HG03565 (cell line): ENCODE results near the gene NR5A2.

ENCODE experiments used
- ATAC-seq: cut with Tn5 transposase; IDR thresholded peaks from one replicate; pipeline ENCODE4 v1.9.1; 2021; ENCODE audit warnings: mild to moderate bottlenecking, moderate library complexity; ENCODE audit not compliant: unreplicated experiment

The NR5A2 gene

DNA sequence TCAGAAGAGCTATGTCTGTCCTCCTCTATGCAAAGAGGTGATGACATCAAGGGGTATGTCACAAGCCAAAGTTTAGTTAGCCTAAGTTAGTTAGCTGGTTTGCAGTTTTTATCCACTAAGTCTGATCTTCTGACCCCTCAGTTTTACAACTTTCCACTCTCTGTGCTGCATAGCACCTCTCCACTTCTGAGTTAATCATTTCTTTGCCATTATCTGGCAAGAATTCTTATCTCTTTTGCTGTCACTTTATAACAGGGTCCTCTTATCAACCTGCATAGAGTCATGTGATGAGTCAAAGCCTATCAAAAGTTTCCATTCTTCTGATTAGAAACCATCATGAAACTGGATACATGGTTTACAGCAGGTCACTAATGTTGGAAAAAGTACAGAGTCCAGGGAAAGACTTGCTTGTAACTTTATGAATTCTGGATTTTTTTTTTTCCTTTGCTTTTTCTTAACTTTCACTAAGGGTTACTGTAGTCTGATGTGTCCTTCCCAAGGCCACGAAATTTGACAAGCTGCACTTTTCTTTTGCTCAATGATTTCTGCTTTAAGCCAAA lies at the start of gene NR5A2:
Gene NR5A2 (plus strand): TSS at position 447 of the 560 bp plus-strand sequence. CDS start 138 bp downstream, outside the sequence.
- ATAC-seq, result no peak

- no peak for ATAC-seq
These were observed 49.0 kb upstream of the NR5A2 start for GRCh38 chr1:199978408-199978940.

DNA sequence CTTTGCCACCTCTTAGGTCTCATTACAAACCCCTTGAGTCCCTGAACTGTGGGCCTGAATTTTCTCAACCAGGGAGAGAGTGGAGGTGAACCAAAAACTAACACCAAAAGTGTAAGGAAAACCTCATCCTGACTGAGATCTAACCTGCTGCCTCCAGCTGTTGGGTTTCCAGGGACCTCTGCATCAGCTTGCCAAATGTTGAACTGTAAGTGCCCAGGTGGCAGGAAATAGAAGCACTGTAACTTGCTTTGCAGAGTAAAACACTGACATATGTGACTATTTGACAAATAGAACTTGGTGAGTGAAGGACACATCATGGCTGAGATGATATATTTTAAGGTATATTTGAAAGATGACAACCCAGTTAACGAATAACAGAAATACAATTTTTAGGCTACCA lies 48.4 kb upstream of the NR5A2 start:
- no peak for ATAC-seq

GRCh38 chr1:199981584-199981983 lies 45.9 kb upstream of the NR5A2 start:
- no peak for ATAC-seq

DNA sequence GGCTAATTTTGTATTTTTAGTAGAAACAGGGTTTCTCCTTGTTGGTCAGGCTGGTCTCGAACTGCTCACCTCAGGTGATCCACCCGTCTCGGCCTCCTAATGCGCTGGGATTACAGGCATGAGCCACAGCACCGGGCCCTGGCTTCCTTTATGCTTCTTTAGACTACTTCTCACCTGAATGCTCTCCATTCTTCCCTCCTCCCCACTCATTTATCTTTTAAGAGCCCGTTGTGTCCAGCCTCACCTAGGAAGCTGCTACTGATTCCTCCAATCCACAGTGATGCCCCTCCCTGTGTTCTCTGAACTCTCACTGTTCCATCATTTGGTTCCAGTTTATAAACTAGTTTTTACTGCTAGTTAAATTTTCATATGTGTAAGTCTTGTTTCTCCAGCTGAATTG lies 44.9 kb upstream of the NR5A2 start:
- no peak for ATAC-seq

- ATAC-seq, result no peak
These were observed 44.0 kb upstream of the NR5A2 start for GRCh38 chr1:199983531-199983930.

DNA sequence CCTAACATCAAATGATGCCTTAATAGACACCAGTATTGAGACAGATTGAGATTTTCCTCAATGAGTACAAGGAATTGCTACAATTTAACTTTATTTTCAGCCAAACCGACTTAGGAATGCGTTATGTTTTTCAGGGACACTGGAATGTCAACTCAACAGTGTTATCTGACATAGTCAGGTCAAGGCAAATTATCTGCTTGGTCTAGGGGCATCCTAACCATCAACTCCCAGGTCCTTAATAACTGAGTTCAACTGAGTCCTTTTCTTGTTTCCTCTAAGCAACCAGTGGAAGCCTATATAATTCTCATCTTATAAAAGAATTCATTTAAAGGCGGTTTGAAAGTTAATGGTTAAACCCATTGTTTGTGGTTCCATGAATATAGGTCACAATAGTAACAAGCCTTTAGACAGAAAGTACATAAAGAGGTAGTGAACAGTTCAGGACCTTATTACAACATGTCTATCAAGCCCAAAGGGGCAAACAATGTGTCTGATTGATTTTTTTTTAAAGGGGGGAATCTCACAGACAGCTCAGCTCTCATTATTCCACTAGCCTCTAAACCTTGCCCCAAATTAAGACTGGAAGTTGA lies 32.3 kb upstream of the NR5A2 start:
- no peak for ATAC-seq

DNA sequence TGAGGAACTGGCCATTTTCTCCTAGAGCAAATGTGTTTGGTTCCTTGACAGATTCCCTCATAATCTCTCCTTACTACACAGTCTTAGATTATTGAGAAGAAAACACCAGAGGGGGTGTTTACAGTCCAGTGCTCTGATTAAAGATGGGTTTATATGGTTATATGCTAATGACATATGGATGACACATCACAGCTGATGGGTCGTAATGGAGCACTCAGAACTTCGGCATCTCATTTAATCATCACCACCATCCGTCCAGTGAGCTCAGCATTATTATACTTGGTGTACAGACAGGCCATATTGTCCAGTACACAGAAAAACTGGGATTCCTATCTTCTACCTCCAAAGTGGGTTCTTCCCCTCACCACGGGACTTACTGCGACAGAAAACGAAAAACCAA lies 22.3 kb upstream of the NR5A2 start:
- no peak for ATAC-seq

DNA sequence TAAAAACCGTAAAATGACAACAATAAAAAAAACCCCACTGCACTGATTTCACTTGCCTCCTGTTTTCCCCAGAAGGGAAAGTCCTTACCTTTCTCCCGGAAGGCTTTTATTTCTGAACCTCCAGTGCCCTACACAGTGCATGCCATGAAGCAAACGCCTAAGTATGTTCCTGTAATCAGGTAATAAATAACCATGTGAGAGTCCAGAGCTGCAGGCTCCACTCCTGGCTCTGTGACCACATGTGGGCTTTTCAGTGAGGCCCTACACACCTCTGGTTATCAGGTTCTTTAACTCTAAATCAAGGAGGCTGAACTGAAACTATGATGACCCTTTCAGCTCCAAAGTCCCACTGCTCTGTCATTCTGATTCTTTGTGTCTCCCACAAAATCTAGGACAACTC lies 20.8 kb upstream of the NR5A2 start:
- no peak for ATAC-seq

DNA sequence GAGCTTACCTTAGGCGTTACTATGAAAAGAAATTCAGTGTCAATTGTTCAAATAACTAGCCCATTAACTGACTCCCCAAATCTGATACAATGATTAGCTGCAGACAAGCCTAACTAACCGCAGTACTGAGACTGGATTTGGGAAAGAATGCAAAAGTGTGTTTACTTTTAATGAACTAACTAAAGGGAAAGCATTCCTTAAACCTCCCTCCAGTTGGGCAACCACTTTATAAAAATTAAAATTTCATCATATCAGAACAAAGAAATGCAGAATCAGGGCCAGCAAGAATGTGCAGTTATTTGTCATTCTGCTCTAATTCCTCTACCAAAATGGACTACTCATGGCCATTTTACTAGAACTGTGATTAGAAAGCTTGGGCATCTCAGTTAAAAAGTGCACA lies 11.7 kb upstream of the NR5A2 start:
- ATAC-seq, result no peak

GRCh38 chr1:200021577-200022238 lies 5.8 kb upstream of the NR5A2 start:
- ATAC-seq, result no peak

DNA sequence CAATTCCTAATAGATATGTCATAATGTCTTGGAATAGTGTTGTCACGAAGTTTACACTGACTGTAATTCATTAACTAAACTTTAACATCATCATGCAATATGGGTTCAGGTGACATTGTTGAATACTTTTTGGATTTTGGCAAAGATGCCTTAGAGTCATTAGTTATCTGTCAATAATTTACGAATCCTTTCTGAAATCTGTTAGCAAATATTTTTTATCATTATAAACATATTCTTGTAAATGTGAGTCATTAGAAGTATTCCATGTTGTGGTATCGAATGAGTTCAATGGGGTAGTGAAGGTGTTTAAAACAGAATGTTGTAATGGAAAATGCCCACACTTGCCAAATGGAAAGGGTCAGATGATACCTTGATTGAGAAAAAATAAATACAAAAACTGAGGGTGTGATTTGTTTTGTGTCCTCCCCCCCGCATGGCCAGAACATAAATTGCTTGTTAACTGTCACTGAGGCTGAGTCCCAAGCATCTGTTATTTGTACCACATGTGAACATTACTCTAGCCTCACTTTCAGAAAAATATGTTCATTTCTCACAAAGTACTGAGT lies 5.2 kb upstream of the NR5A2 start:
- ATAC-seq, result no peak

- ATAC-seq, result no peak
These were observed 1.1 kb downstream of the NR5A2 start for GRCh38 chr1:200028586-200029034.

DNA sequence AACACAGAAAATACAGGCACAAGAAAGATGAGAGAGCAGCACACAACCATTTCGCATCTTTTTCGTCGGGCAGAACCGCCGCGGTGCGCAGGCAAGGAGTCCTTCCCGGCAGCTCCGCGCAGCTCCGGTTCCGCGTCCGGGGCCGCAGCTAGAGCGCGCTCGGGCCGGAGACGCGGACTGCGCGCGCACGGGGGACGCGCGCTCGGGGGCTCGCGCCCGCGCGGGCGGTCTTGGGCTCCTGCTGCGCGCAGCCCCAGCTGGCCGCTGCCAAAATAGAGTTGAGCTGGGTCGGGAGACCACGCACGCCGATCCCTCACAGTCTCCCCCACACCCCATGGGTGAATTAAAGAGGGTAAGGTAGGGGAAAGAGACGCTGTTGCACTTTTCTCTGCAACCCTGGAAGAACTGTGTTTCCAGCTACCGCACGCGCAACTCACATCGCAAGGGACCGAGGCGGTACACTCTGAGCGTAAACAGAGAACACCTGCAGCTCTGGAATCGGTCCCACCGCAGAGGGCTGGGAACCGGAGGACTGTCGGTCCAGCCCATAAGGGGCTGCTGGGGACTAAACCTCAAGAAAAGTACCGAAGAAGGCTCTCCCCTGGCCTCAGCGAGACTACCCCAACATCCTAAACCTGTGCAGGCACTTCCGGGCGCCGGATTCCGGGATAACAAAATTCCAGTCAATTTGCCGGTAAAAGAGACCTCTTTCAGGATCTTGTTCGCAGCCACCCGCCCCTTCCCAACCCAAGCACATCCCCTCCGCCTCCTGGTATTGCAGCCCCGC lies 1.7 kb downstream of the NR5A2 start:
- no peak for ATAC-seq

- no peak for ATAC-seq
These were observed 2.3 kb downstream of the NR5A2 start for GRCh38 chr1:200029822-200030152.

GRCh38 chr1:200030791-200031190 lies 3.3 kb downstream of the NR5A2 start:
- no peak for ATAC-seq

GRCh38 chr1:200033511-200034261 lies 6.2 kb downstream of the NR5A2 start:
- no peak for ATAC-seq

GRCh38 chr1:200034262-200034557 lies 6.7 kb downstream of the NR5A2 start:
- ATAC-seq, result no peak

GRCh38 chr1:200034761-200035396 lies 7.4 kb downstream of the NR5A2 start:
- ATAC-seq, result no peak

DNA sequence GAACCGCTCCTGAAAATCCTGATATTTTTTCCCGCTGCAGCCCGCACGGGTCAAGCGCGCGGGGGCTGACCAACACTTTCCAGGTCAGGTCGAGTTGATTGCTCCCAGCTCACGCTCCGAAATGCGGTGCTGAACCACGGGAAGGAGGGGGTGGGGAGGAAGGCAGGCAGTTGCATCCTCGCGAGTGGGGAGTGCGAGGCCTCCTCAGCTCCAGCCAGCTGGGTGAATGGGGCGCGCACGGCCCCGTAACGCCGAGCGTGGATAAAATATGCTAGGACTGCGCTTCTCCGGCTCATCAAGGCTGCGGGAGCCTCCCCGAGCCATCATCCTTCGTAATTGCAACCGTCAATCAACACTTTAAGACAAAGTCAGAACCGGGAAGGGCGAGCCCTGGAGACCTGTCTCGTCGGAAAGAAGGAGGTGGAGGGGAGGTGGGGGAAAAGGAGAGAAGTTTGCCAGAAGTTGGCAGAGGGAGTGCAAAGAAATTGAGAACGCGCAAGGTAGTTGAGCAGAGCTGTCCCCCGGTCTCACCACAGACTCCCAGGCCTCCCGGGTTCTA lies 8.0 kb downstream of the NR5A2 start:
- no peak for ATAC-seq
